AG08396 (cell line): Measurements from ENCODE around the gene DLG5.

Experiments
- DNase-seq: peaks from one replicate; pipeline ENCODE4 v3.0.0; 2012; ENCODE audit warnings: low spot score, mixed read lengths

DLG5 gene

GRCh38 chr10:77912576-77912975, 14.0 kb downstream of the DLG5 start:
- no peak for DNase-seq

GRCh38 chr10:77911535-77912123, 14.9 kb downstream of the DLG5 start:
- peak; percentile 40 for DNase-seq

- DNase-seq, result no peak
Measured at GRCh38 chr10:77910524-77911145, 15.9 kb downstream of the DLG5 start.

- DNase-seq, result peak; percentile 74
Measured at GRCh38 chr10:77909749-77910375, 16.7 kb downstream of the DLG5 start.

- DNase-seq, result no peak
Measured at GRCh38 chr10:77909021-77909748, 17.4 kb downstream of the DLG5 start.

GRCh38 chr10:77907900-77908717, 18.4 kb downstream of the DLG5 start:
- DNase-seq, result no peak

- DNase-seq, result no peak
Measured at GRCh38 chr10:77907462-77907861, 19.1 kb downstream of the DLG5 start.

- DNase-seq, result no peak
Measured at GRCh38 chr10:77906951-77907421, 19.6 kb downstream of the DLG5 start.

GRCh38 chr10:77905781-77906180, 20.8 kb downstream of the DLG5 start:
- DNase-seq, result no peak

GRCh38 chr10:77905086-77905748, 21.3 kb downstream of the DLG5 start:
- DNase-seq, result no peak

- no peak for DNase-seq
Measured at GRCh38 chr10:77904100-77904840, 22.3 kb downstream of the DLG5 start.

GRCh38 chr10:77902159-77902558, 24.4 kb downstream of the DLG5 start:
- DNase-seq, result no peak

- no peak for DNase-seq
Measured at GRCh38 chr10:77901743-77902142, 24.8 kb downstream of the DLG5 start.

GRCh38 chr10:77899690-77900089, 26.9 kb downstream of the DLG5 start:
- DNase-seq, result no peak

- DNase-seq, result peak; percentile 57
Measured at GRCh38 chr10:77899080-77899477, 27.5 kb downstream of the DLG5 start.

- DNase-seq, result no peak
Measured at GRCh38 chr10:77898323-77899079, 28.1 kb downstream of the DLG5 start.

GRCh38 chr10:77896058-77896457, 30.5 kb downstream of the DLG5 start:
- DNase-seq, result no peak

GRCh38 chr10:77894058-77894457, 32.5 kb downstream of the DLG5 start:
- no peak for DNase-seq

GRCh38 chr10:77893386-77893785, 33.2 kb downstream of the DLG5 start:
- no peak for DNase-seq

GRCh38 chr10:77892761-77893160, 33.8 kb downstream of the DLG5 start:
- no peak for DNase-seq
